Keratinocyte (primary cell): ENCODE results near the gene ATIC. TPM values are rescaled to one million over a fixed set of nuclear protein-coding genes. Genes with fewer than 3 reads are reported as not detected.

Source experiments
- DNase-seq: peaks from one replicate; pipeline ENCODE4 v3.0.0-alpha.2; 2011; ENCODE audit warnings: low read depth, missing footprints, low spot score
- FAIRE-seq: peaks from 2 replicates; lab custom pipeline; 2011; peaks lifted over from hg19 to GRCh38; lab: Jason Lieb, UNC
- H2AFZ ChIP-seq: 2 replicates; pipeline ENCODE4 v1.6.0; 2012; ENCODE audit warnings: low read length, control low read depth, inconsistent platforms; ENCODE audit not compliant: control insufficient read depth
- H3K27ac ChIP-seq: 2 replicates; pipeline ENCODE4 v1.5.1; 2011; ENCODE audit warnings: low read length; ENCODE audit not compliant: control insufficient read depth, insufficient read depth
- H3K27me3 ChIP-seq: 3 replicates; pipeline ENCODE4 v1.6.0; 2011; ENCODE audit warnings: low read length; ENCODE audit not compliant: control insufficient read depth, insufficient read depth; ENCODE audit errors: extremely low read depth
- H3K36me3 ChIP-seq, 2 experiments: 2 replicates in 1 of 2; 3 replicates in 1 of 2; pipeline ENCODE4 v1.5.1; 2011; ENCODE audit warnings: low read length in 2 of 2, mild to moderate bottlenecking in 1 of 2; ENCODE audit not compliant: control insufficient read depth in 2 of 2, insufficient read depth in 2 of 2; ENCODE audit errors: extremely low read depth in 1 of 2
- H3K4me1 ChIP-seq: 3 replicates; pipeline ENCODE4 v1.5.1; 2011; ENCODE audit warnings: low read length; ENCODE audit not compliant: control insufficient read depth, insufficient read depth; ENCODE audit errors: extremely low read depth
- H3K4me2 ChIP-seq: 3 replicates; pipeline ENCODE4 v1.6.0; 2011; ENCODE audit warnings: low read depth, low read length; ENCODE audit not compliant: control insufficient read depth, insufficient read depth; ENCODE audit errors: extremely low read depth
- H3K4me3 ChIP-seq, 3 experiments: fragments of 200-600 bp in 1 of 3; sonication (generic) in 1 of 3; 2 replicates in 2 of 3; 3 replicates in 1 of 3; pipeline ENCODE4 v1.5.1; 2011 to 2016; ENCODE audit warnings: low read length in 3 of 3, mild to moderate bottlenecking in 3 of 3, control low read depth in 2 of 3, inconsistent platforms in 1 of 3, low read depth in 1 of 3, mixed read lengths in 1 of 3, mixed run types in 1 of 3, moderate library complexity in 1 of 3; ENCODE audit not compliant: control insufficient read depth in 2 of 3, insufficient read depth in 2 of 3; ENCODE audit errors: extremely low read depth in 1 of 3
- H3K79me2 ChIP-seq: 2 replicates; pipeline ENCODE4 v1.6.0; 2012; ENCODE audit warnings: low read length; ENCODE audit not compliant: control insufficient read depth, insufficient read depth
- H3K9ac ChIP-seq: 3 replicates; pipeline ENCODE4 v1.6.0; 2011; ENCODE audit warnings: low read length; ENCODE audit not compliant: control insufficient read depth, insufficient read depth; ENCODE audit errors: extremely low read depth
- H3K9me1 ChIP-seq: 3 replicates; pipeline ENCODE4 v1.6.0; 2011; ENCODE audit warnings: low read length; ENCODE audit not compliant: control insufficient read depth, insufficient read depth; ENCODE audit errors: extremely low read depth
- H3K9me3 ChIP-seq: 2 replicates; pipeline ENCODE4 v1.5.1; 2012; ENCODE audit warnings: low read depth, low read length; ENCODE audit not compliant: control insufficient read depth
- H4K20me1 ChIP-seq: 3 replicates; pipeline ENCODE4 v1.6.0; 2011; ENCODE audit warnings: low read length; ENCODE audit not compliant: control insufficient read depth, insufficient read depth; ENCODE audit errors: extremely low read depth
- EZH2 ChIP-seq: IDR thresholded peaks from one replicate; pipeline ENCODE4 v1.6.1; 2012; ENCODE audit warnings: inconsistent platforms, mild to moderate bottlenecking, low read length, moderate library complexity
- dilution Hi-C: fragments of 300-500 bp; cut with MboI; formaldehyde crosslinking; loops from one replicate; pipeline ENCODE4 v1.7.0; 2020; ENCODE audit warnings: low sequenced_read_pairs; ENCODE audit not compliant: extremely low pct_ligation_motif_present
- polyA plus RNA-seq, 5 experiments: library from polyadenylated mRNA; depleted of rRNA in 3 of 5; stranded (reverse) in 3 of 5; stranded (forward) in 1 of 5; unstranded in 1 of 5; fragments of >200 nt; gene quantifications; 1 replicate in 1 of 5; 2 replicates in 3 of 5; 3 replicates in 1 of 5; pipeline versions ENCODE4 v1.2.1 to v1.2.3, GENCODE V29; 2011 to 2012; ENCODE audit warnings: missing spikeins in 2 of 5, low read depth in 1 of 5, low replicate concordance in 1 of 5
- TF ChIP-seq, protein P1 (sequence below), 3 experiments: IDR thresholded peaks in 1 of 3; conservative IDR thresholded peaks in 1 of 3; optimal IDR thresholded peaks in 1 of 3; 2 replicates in 2 of 3; 3 replicates in 1 of 3; pipeline versions ENCODE3 to v1.5.1; 2011; ENCODE audit warnings: low read length in 3 of 3, mild to moderate bottlenecking in 3 of 3, moderate library complexity in 2 of 3, control low read depth in 1 of 3, inconsistent platforms in 1 of 3; ENCODE audit not compliant: insufficient read depth in 2 of 3; ENCODE audit errors: extremely low read depth in 1 of 3

Gene ATIC
- polyA plus RNA-seq, 1 donor (not counting 4 experiments of a cell fraction or from before 2014, with no cell fraction given), result 110 TPM

DNA sequence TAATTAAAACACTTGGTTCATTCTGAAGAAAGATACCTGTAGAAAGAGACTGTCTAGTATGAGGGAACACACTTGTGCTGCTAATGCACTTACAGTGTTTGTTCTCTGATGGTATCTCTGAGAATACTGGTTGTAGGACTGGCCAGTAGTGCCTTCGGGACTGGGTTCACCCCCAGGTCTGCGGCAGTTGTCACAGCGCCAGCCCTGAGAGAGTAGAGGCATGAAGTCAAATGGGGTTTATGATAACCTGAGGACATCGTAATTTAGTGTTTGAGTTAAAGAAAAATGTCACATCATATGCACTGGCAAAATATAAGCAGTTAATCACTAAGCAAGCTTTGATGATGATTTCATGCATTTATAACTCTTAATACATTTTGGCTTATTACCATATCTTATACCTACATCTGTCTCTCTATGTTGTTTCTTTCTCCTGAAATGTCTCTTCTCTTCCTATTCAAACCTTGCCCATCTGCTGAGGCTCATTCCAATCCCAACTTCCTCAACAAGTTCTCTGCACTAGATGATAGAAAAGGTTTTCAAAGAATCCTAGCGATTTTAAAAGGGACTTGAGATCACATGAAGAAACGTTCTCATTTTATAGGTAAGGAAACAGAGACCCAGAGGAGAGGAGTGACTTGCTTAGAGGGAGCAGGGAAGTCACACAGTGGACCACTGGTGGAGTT, 50.2 kb downstream of the ATIC start:
- no peaks in the 10 kb centered on the region for H4K20me1 ChIP-seq
- FAIRE-seq, result no peak

DNA sequence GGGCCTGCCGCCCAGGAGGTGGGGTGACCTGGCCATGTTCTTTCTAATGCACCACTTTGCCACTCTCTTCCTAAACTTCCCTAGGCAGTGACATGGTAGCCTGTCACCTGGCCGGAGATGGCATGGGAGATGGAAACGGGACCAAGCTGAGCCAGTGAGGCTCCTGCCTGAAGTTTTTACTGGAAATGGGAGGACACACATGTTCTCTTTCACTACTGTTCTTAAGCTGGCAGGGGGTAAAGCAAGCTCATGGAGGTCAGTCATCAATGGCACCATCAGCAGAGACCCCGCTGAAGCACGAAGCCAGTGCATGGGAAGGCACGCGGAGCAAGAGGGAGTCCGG, 50.7 kb downstream of the ATIC start:
- Histone ChIP-seq H3K27me3 (no peaks in the 10 kb centered on the region), H3K4me3 (no peak overlapping the region), H3K9me3 (no peaks in the 10 kb centered on the region), H3K9ac (no peak overlapping the region), H3K79me2 (no peaks in the 10 kb centered on the region), H3K36me3 (peaks cover 0 to 16% of the 10 kb centered on the region in 2 experiments), H3K4me2 (no peak overlapping the region), H4K20me1 (no peaks in the 10 kb centered on the region), H3K27ac (no peak overlapping the region), H2AFZ (no peak overlapping the region), H3K4me1 (no peaks in the 10 kb centered on the region), H3K9me1 (no peaks in the 10 kb centered on the region)
- no peak for DNase-seq
- TF ChIP-seq, protein P1, sequence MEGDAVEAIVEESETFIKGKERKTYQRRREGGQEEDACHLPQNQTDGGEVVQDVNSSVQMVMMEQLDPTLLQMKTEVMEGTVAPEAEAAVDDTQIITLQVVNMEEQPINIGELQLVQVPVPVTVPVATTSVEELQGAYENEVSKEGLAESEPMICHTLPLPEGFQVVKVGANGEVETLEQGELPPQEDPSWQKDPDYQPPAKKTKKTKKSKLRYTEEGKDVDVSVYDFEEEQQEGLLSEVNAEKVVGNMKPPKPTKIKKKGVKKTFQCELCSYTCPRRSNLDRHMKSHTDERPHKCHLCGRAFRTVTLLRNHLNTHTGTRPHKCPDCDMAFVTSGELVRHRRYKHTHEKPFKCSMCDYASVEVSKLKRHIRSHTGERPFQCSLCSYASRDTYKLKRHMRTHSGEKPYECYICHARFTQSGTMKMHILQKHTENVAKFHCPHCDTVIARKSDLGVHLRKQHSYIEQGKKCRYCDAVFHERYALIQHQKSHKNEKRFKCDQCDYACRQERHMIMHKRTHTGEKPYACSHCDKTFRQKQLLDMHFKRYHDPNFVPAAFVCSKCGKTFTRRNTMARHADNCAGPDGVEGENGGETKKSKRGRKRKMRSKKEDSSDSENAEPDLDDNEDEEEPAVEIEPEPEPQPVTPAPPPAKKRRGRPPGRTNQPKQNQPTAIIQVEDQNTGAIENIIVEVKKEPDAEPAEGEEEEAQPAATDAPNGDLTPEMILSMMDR (optimal IDR thresholded peaks at IDR 0.05 in 1 of 3, IDR thresholded peaks at IDR 0.05 in 1 of 3, conservative IDR thresholded peaks at IDR 0.05 in 1 of 3; ENCODE audit: extremely low read depth in 1 of 3, insufficient read depth in 2 of 3, low read length in 3 of 3), result no peak
- no peak for TF ChIP-seq EZH2
- dilution Hi-C loops, result no loop called here
- no peak for FAIRE-seq

More for the DNA sequence above, 50.2 kb downstream of the ATIC start:
- Histone ChIP-seq H2AFZ (no peak overlapping the region), H3K9ac (no peak overlapping the region), H3K9me1 (no peaks in the 10 kb centered on the region), H3K79me2 (no peaks in the 10 kb centered on the region), H3K9me3 (no peaks in the 10 kb centered on the region), H3K4me3 (no peak overlapping the region), H3K27me3 (no peaks in the 10 kb centered on the region), H3K27ac (no peak overlapping the region), H3K36me3 (peaks cover 0 to 15% of the 10 kb centered on the region in 2 experiments), H3K4me1 (no peaks in the 10 kb centered on the region), H3K4me2 (no peak overlapping the region)
- DNase-seq, result no peak
- dilution Hi-C loops, result no loop called here
- no peak for TF ChIP-seq EZH2
- TF ChIP-seq, protein P1 (optimal IDR thresholded peaks at IDR 0.05 in 1 of 3, IDR thresholded peaks at IDR 0.05 in 1 of 3, conservative IDR thresholded peaks at IDR 0.05 in 1 of 3; ENCODE audit: extremely low read depth in 1 of 3, insufficient read depth in 2 of 3, low read length in 3 of 3), result no peak
